Measurements from ENCODE around the gene SPRYD3.

- TF ChIP-seq CTCF (IDR thresholded peaks at IDR 0.05) (no peak), EZH2phosphoT487 (IDR thresholded peaks at IDR 0.05) (no peak)
Observed at GRCh38 chr12:53070877-53071492, 8.2 kb downstream of the SPRYD3 start.
